PC-9 (cell line): ENCODE data around the gene FBXO34. TPM values are rescaled to one million over a fixed set of nuclear protein-coding genes. Genes with fewer than 3 reads are reported as not detected.

ENCODE experiments used
- BruUV-seq: library from RNA; stranded (reverse); fragments of 400-500 nt; replicated peaks from 2 replicates; lab custom pipeline; 2021; lab: Mats Ljungman, UMichigan
- CTCF ChIA-PET: fragments of 300-600 bp; sonication (Branson Sonifier 250); formaldehyde crosslinking; loops from one replicate; lab custom pipeline; 2022; ENCODE audit warnings: antibody characterized with exemption; lab: Charles Lee
- POLR2A ChIA-PET: fragments of 300-600 bp; sonication (Branson Sonifier 250); formaldehyde crosslinking; loops from one replicate; lab custom pipeline; 2022; ENCODE audit warnings: antibody characterized with exemption; ENCODE audit not compliant: unreplicated experiment; lab: Charles Lee
- DNase-seq, 2 experiments: peaks; one replicate each; pipeline versions ENCODE4 v3.0.0 to v3.0.0-alpha.2; 2015 to 2022; ENCODE audit warnings: mixed read lengths in 1 of 2
- H2AFZ ChIP-seq: fragments of 200-600 bp; sonication (generic); 2 replicates; pipeline ENCODE4 v1.8.1; 2017; ENCODE audit warnings: antibody characterized with exemption
- H3F3A ChIP-seq: fragments of 200-600 bp; sonication (generic); 2 replicates; pipeline ENCODE4 v1.8.1; 2017; ENCODE audit warnings: antibody characterized with exemption, mild to moderate bottlenecking, low read depth; ENCODE audit not compliant: insufficient read depth
- H3K27ac ChIP-seq: fragments of 200-600 bp; sonication (generic); 2 replicates; pipeline ENCODE4 v1.6.1; 2016; ENCODE audit warnings: mixed run types
- H3K27me3 ChIP-seq: fragments of 200-600 bp; sonication (generic); 2 replicates; pipeline ENCODE4 v1.6.1; 2016; ENCODE audit warnings: low read depth, mixed run types; ENCODE audit not compliant: insufficient read depth
- H3K36me3 ChIP-seq: fragments of 200-600 bp; sonication (generic); 2 replicates; pipeline ENCODE4 v1.6.1; 2016; ENCODE audit warnings: low read depth, mixed run types
- H3K4me1 ChIP-seq: fragments of 200-600 bp; sonication (generic); replicated peaks from 2 replicates; pipeline ENCODE4 v1.6.1; 2016; ENCODE audit warnings: mixed run types; ENCODE audit not compliant: insufficient read depth
- H3K4me2 ChIP-seq: fragments of 200-600 bp; sonication (generic); 2 replicates; pipeline ENCODE4 v1.6.1; 2017; ENCODE audit warnings: mixed run types
- H3K4me3 ChIP-seq: fragments of 200-600 bp; sonication (generic); 2 replicates; pipeline ENCODE4 v1.6.1; 2016; ENCODE audit warnings: mixed run types
- H3K79me2 ChIP-seq: fragments of 200-600 bp; sonication (generic); 2 replicates; pipeline ENCODE4 v1.6.1; 2017; ENCODE audit warnings: low read depth, mixed run types
- H3K9me2 ChIP-seq: fragments of 200-600 bp; sonication (generic); 2 replicates; pipeline ENCODE4 v1.8.1; 2017; ENCODE audit warnings: mild to moderate bottlenecking; ENCODE audit not compliant: insufficient read depth
- H3K9me3 ChIP-seq: fragments of 200-600 bp; sonication (generic); 2 replicates; pipeline ENCODE4 v1.8.1; 2016; ENCODE audit warnings: low read depth; ENCODE audit not compliant: insufficient read depth
- H4K20me1 ChIP-seq: fragments of 200-600 bp; sonication (generic); 2 replicates; pipeline ENCODE4 v1.8.1; 2017; ENCODE audit not compliant: insufficient read depth
- EZH2 ChIP-seq: fragments of 200-600 bp; sonication (generic); IDR thresholded peaks from 2 replicates; pipeline ENCODE4 v1.8.0; 2017; ENCODE audit warnings: antibody characterized with exemption, low read depth
- intact Hi-C: fragments of 100-400 bp; cut with micrococcal nuclease; formaldehyde crosslinking; loops from one replicate; pipeline ENCODE4 v1.10.0; 2022; ENCODE audit not compliant: unreplicated experiment
- total RNA-seq: library from RNA; stranded (reverse); gene quantifications from 2 replicates; pipeline ENCODE4 v1.2.3, GENCODE V29; 2021
- TF ChIP-seq, protein P1 (sequence below): fragments of 200-600 bp; sonication (generic); conservative IDR thresholded peaks from 2 replicates; pipeline ENCODE4 v1.6.1; 2017; ENCODE audit warnings: mixed run types, antibody characterized with exemption, mild to moderate bottlenecking, moderate library complexity

FBXO34 gene
- total RNA-seq, 1 experiment from 2014 or later = 32.8 TPM

DNA sequence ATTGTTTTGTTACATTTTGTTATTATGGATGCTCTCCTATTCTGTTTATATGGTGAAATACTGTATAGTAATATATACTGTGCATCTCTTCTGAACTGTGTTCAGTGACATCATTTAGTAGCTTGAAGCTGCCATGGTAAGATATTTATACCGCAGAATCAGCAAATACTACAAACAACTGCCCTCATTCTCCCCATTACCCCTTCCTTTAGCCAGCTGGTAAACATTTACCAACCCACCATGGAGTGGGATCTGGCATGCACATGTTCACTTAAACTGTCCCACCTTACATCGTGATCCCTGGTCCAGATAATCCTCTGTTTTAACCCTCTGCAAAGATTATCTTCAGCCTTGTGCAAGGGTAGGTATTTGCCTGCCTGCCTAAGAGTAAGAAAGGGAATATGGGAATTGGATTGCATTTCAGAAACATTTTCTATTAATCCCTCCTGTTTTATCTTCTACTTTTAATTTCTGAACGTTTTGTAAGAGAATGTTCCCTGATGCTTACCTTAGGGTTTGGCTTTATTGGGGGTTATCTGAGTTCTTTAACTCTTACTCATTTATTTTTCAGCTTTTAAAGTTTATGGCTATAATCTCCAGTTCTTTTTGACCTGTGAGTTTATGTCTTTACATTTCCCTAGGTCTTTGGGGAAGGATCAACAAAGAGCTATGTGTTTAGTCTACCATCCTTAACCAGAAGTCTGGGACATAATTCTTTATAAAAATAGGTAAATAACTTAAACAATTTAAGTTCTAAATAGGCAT, 46.5 kb downstream of the FBXO34 start:
- no peak overlapping the region for H3K27ac ChIP-seq
- H3K4me3 ChIP-seq = no peak overlapping the region
- ChIA-PET POLR2A (interaction anchor here (0.6 kb wide), 2 partner anchors 16 to 310 kb away, joined by 5 to 16 read pairs; no protein-coding TSS in a partner anchor), CTCF (no interaction called here)
- no peaks in the 10 kb centered on the region; the same call in 1 of the 2 replicates for H3F3A ChIP-seq
- H3K4me1 ChIP-seq = no peaks in the 10 kb centered on the region
- no peak for DNase-seq
- H3K36me3 ChIP-seq = peaks cover 23% of the 10 kb centered on the region
- H4K20me1 ChIP-seq = no peaks in the 10 kb centered on the region
- peaks cover 5% of the 10 kb centered on the region; the same call in 1 of the 2 replicates for H3K9me3 ChIP-seq
- intact Hi-C loops = no loop called here
- H3K4me2 ChIP-seq = no peak overlapping the region
- H3K27me3 ChIP-seq = no peaks in the 10 kb centered on the region
- no peak overlapping the region for H2AFZ ChIP-seq
- no TSS peak for BruUV-seq
- TF ChIP-seq, protein P1, sequence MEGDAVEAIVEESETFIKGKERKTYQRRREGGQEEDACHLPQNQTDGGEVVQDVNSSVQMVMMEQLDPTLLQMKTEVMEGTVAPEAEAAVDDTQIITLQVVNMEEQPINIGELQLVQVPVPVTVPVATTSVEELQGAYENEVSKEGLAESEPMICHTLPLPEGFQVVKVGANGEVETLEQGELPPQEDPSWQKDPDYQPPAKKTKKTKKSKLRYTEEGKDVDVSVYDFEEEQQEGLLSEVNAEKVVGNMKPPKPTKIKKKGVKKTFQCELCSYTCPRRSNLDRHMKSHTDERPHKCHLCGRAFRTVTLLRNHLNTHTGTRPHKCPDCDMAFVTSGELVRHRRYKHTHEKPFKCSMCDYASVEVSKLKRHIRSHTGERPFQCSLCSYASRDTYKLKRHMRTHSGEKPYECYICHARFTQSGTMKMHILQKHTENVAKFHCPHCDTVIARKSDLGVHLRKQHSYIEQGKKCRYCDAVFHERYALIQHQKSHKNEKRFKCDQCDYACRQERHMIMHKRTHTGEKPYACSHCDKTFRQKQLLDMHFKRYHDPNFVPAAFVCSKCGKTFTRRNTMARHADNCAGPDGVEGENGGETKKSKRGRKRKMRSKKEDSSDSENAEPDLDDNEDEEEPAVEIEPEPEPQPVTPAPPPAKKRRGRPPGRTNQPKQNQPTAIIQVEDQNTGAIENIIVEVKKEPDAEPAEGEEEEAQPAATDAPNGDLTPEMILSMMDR = no peak
- no peak for TF ChIP-seq EZH2
- no peaks in the 10 kb centered on the region for H3K9me2 ChIP-seq
- H3K79me2 ChIP-seq = peaks cover 4% of the 10 kb centered on the region; the same call in 1 of the 2 replicates

DNA sequence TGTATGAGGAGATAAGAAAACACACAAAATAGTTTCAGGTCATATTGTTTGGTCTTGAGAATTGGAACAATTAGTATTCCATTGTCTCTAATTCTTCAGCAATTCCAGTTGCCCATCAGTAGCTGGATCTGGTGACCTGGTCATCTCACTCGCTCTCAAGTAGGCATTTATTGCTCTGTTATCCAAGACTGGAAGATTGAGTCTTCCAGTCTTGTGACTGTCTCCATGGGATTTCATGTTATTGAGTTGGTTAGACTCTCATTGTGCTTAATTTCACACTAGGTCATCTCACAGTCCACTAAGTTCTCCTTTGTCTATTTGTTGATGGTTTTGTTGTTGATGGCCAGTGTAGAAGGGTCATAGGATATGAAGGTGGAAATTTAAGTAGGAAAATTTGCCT, 47.5 kb downstream of the FBXO34 start:
- H3K79me2 ChIP-seq = peaks cover 7% of the 10 kb centered on the region; the same call in 1 of the 2 replicates
- ChIA-PET POLR2A (interaction anchor here (0.6 kb wide), 1 partner anchor 15 kb away, joined by 16 read pairs; no protein-coding TSS in a partner anchor), CTCF (no interaction called here)
- H3K4me1 ChIP-seq = no peaks in the 10 kb centered on the region
- DNase-seq = no peak
- no peaks in the 10 kb centered on the region for H3K27me3 ChIP-seq
- no peaks in the 10 kb centered on the region for H3K9me3 ChIP-seq
- peaks cover 23% of the 10 kb centered on the region for H3K36me3 ChIP-seq
- H3K4me2 ChIP-seq = no peak overlapping the region
- no peaks in the 10 kb centered on the region for H4K20me1 ChIP-seq
- intact Hi-C loops = no loop called here
- no peak overlapping the region for H3K27ac ChIP-seq
- TF ChIP-seq, protein P1 = no peak
- TF ChIP-seq EZH2 = no peak
- no peaks in the 10 kb centered on the region; the same call in 1 of the 2 replicates for H3F3A ChIP-seq
- no peaks in the 10 kb centered on the region for H3K9me2 ChIP-seq
- no peak overlapping the region for H2AFZ ChIP-seq
- no TSS peak for BruUV-seq
- no peak overlapping the region for H3K4me3 ChIP-seq

DNA sequence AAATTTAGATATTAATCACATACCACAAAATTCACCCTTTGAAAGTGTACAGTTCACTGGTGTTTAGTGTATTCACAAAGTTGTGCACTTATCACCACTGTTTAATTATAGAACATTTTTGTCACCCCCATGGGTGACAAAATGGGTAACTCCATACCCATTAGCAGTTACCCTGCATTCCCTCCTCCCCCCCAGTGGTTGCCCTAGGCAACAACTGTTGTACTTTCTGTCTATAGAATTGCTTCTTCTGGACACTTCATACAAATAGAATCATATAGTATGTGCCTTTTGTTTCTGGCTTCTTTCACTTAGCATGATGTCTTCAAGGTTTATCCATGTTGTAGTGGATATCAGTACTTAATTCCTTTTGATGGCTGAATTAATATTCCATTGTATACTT, 52.7 kb downstream of the FBXO34 start:
- TF ChIP-seq, protein P1 = no peak
- no peak for TF ChIP-seq EZH2
- Histone ChIP-seq H3K9me3 (no peaks in the 10 kb centered on the region), H3K79me2 (peaks cover 35% of the 10 kb centered on the region), H3K4me1 (no peaks in the 10 kb centered on the region), H3K4me3 (no peak overlapping the region), H4K20me1 (0 out of 2 replicates have a peak, but pooled peaks cover 9% of the 10 kb centered on the region), H3K4me2 (no peak overlapping the region), H3F3A (peaks cover 5% of the 10 kb centered on the region), H3K9me2 (no peaks in the 10 kb centered on the region), H3K27ac (no peak overlapping the region), H2AFZ (no peak overlapping the region), H3K36me3 (0 out of 2 replicates have a peak, but pooled peaks cover 8% of the 10 kb centered on the region), H3K27me3 (no peaks in the 10 kb centered on the region)
- ChIA-PET POLR2A (no interaction called here), CTCF (no interaction called here)
- intact Hi-C loops = no loop called here
- no TSS peak for BruUV-seq
- DNase-seq = no peak
